Osteocyte (in vitro differentiated cells): Measurements from ENCODE around the gene IL25. TPM values are rescaled to one million over a fixed set of nuclear protein-coding genes. Genes with fewer than 3 reads are reported as not detected.
"Not testable (repeated sequence)": the region's sequence is repeated elsewhere in the genome, so short reads cannot be mapped to it uniquely, and the experiment has no call there.

ENCODE experiments used
- DNase-seq: peaks from one replicate; pipeline ENCODE4 v3.0.0; 2021; ENCODE audit warnings: mixed read lengths; ENCODE audit not compliant: unreplicated experiment; ENCODE audit errors: extremely low spot score
- H3K27ac Mint-ChIP-seq: one replicate; pipeline ENCODE4 v1.8.0; 2021; ENCODE audit warnings: mild to moderate bottlenecking, mixed read lengths; ENCODE audit not compliant: unreplicated experiment
- H3K27me3 Mint-ChIP-seq: one replicate; pipeline ENCODE4 v1.8.0; 2021; ENCODE audit warnings: mixed read lengths; ENCODE audit not compliant: unreplicated experiment
- H3K36me3 Mint-ChIP-seq: one replicate; pipeline ENCODE4 v1.8.0; 2021; ENCODE audit warnings: mixed read lengths; ENCODE audit not compliant: unreplicated experiment
- H3K4me1 Mint-ChIP-seq: one replicate; pipeline ENCODE4 v1.8.0; 2021; ENCODE audit warnings: mixed read lengths; ENCODE audit not compliant: unreplicated experiment
- H3K4me3 Mint-ChIP-seq: one replicate; pipeline ENCODE4 v1.8.0; 2021; ENCODE audit warnings: mild to moderate bottlenecking, moderate library complexity, mixed read lengths; ENCODE audit not compliant: unreplicated experiment
- H3K9me3 Mint-ChIP-seq: one replicate; pipeline ENCODE4 v1.8.0; 2021; ENCODE audit warnings: mixed read lengths; ENCODE audit not compliant: unreplicated experiment
- total RNA-seq: library from RNA; stranded (reverse); gene quantifications from 2 replicates; pipeline ENCODE4 v1.2.1, GENCODE V29; 2021
- TF ChIP-seq, protein P1 (sequence below): fragments of 200-600 bp; sonication (generic); IDR thresholded peaks from 2 replicates; pipeline ENCODE4 v1.5.0; 2021; ENCODE audit warnings: antibody characterized with exemption, mild to moderate bottlenecking, moderate library complexity

Gene IL25
- total RNA-seq, 1 donor from 2014 or later, result not detected

DNA sequence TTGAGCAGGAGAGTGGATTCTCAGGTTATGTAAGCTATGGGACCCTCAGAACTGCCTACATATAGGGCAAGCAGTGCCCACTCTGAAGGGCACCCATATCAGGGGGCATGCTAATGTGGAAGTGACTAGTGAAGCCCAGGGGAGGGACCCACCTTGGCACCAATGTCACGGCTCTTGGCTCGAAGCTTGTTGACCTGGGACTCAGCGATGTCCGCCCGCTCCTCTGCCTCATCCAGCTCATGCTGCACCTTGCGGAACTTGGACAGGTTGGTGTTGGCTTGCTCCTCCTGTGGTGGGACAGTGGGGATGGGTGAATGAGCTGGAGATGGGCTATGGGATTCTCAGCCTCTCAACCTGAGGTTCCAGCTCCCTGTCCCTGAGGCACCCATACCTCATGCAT lies 9.7 kb downstream of the IL25 start:
- H3K27me3 Mint-ChIP-seq, result peaks cover 34% of the 10 kb centered on the region
- H3K4me1 Mint-ChIP-seq, result no peaks in the 10 kb centered on the region
- H3K9me3 Mint-ChIP-seq, result no peaks in the 10 kb centered on the region
- TF ChIP-seq, protein P1, sequence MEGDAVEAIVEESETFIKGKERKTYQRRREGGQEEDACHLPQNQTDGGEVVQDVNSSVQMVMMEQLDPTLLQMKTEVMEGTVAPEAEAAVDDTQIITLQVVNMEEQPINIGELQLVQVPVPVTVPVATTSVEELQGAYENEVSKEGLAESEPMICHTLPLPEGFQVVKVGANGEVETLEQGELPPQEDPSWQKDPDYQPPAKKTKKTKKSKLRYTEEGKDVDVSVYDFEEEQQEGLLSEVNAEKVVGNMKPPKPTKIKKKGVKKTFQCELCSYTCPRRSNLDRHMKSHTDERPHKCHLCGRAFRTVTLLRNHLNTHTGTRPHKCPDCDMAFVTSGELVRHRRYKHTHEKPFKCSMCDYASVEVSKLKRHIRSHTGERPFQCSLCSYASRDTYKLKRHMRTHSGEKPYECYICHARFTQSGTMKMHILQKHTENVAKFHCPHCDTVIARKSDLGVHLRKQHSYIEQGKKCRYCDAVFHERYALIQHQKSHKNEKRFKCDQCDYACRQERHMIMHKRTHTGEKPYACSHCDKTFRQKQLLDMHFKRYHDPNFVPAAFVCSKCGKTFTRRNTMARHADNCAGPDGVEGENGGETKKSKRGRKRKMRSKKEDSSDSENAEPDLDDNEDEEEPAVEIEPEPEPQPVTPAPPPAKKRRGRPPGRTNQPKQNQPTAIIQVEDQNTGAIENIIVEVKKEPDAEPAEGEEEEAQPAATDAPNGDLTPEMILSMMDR, result no peak
- H3K36me3 Mint-ChIP-seq, result no peaks in the 10 kb centered on the region
- no peak overlapping the region for H3K27ac Mint-ChIP-seq
- no peak for DNase-seq
- no peak overlapping the region for H3K4me3 Mint-ChIP-seq

DNA sequence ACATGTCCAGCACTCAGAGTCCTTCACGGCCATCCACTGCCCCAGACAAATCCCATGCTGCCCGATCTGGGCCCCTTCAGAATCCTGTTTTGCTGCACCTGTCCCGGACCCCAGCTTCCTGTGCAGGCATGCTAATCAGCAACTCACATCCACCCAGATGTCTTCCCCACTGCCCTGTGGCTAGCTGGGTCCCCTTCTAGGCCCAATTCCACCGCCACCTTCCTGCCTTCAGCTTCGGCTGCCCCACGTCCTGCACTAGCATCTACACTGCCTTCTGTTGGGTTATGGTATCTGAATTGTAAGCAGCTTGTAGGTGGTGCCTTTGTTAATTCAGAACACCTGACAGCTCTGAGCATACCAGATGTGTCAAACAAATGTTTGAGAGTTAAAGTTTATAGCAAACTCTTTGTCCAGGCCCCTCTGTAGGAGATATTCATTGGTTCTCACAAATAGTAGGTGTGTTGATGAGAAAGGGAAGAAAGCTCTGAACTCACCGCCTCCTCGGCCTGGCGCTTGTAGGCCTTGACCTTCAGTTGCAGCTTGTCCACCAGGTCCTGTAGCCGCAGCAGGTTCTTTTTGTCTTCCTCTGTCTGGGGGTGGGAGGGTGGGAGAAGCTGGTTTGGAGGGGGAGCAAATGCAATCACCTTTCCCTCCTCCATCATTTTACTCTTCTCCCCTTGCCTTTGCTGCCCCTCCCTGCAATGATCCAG lies 10.3 kb downstream of the IL25 start:
- DNase-seq, result no peak
- TF ChIP-seq, protein P1, result no peak
- no peaks in the 10 kb centered on the region for H3K4me1 Mint-ChIP-seq
- no peaks in the 10 kb centered on the region for H3K9me3 Mint-ChIP-seq
- H3K27ac Mint-ChIP-seq, result no peak overlapping the region
- H3K27me3 Mint-ChIP-seq, result peaks cover 34% of the 10 kb centered on the region
- no peak overlapping the region for H3K4me3 Mint-ChIP-seq
- no peaks in the 10 kb centered on the region for H3K36me3 Mint-ChIP-seq

DNA sequence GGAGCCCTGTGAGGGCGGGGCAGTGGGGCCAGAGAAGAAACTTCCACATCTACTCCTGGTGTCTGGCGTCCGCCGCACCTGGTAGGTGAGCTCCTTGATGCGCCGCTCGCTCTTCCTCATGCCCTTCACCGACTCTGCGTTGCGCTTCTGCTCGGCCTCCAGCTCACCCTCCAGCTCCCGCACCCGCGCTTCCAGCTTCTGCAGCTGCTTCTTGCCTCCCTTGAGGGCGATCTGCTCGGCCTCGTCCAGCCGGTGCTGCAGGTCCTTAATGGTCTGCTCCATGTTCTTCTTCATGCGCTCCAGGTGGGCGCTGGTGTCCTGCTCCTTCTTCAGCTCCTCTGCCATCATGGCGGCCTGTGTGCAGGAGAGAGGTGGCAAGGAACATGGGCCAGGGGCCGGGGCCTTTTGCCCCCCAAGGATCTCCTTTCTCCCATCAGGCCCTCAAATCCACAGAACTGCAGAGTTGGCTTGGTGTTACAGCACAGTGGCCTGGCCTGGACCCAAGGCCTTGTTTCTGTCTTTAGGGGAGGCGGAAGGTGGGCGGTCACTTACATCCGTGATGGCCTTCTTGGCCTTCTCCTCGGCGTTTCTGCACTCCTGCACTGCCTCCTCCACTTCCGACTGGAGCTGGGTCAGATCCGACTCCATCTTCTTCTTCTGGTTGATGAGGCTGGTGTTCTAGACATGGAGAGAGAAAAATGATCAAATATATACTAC lies 11.9 kb downstream of the IL25 start:
- Mint-ChIP-seq H3K4me3 (no peak overlapping the region), H3K27ac (no peak overlapping the region), H3K36me3 (no peaks in the 10 kb centered on the region), H3K9me3 (no peaks in the 10 kb centered on the region), H3K4me1 (no peaks in the 10 kb centered on the region), H3K27me3 (peaks cover 32% of the 10 kb centered on the region)
- TF ChIP-seq, protein P1, result no peak
- DNase-seq, result no peak

DNA sequence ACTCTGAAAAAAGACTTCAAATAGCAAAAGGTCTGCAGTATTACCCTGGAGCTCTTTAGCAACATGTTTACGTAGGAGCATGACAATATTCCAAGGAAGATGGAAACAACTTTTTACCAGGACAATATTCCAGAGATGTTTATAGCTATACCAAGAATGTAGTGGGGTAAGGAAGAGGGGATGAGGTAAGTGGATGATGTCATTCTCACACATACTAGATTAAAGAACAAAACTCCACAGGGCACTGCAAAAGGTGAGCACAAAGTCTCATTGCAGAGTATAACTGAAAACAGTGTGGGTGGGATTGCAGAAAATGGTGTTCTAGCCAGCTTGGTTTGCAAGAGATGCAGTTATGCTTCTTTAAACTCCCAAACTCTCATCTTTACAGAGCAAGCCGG lies 12.6 kb downstream of the IL25 start:
- Mint-ChIP-seq H3K4me3 (no peak overlapping the region), H3K4me1 (no peaks in the 10 kb centered on the region), H3K36me3 (no peaks in the 10 kb centered on the region), H3K27me3 (peaks cover 34% of the 10 kb centered on the region), H3K27ac (no peak overlapping the region), H3K9me3 (no peaks in the 10 kb centered on the region)
- TF ChIP-seq, protein P1, result no peak
- no peak for DNase-seq

DNA sequence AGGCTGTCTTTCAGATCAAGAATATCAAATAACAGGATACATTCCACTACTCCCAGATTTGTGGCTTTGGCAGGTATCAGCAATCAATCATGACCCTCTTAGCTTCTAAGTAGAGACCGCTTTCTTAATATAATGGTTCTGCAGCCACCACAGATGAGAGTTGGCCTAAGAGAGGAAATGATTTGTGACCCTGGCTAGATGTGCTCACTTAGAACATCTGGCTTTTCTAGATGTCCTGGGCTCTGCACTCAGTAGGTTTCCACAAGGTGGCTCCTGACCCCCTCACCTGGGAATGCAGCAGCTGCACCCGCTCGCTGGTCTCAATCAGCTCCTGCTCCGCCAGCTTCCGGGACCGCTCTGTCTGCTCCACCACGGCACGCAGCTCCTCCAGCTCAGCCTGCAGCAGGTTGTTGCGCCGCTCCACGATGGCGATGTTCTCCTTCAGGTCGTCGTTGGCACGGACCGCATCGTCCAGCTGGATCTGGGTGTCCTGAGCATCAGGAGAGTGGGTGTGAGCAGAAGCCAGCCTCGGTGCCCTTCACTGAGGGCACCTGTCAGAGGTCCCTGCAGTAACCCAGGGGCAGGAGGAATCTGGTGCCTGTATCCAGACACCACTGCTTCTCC lies 13.1 kb downstream of the IL25 start:
- Mint-ChIP-seq H3K27me3 (peaks cover 33% of the 10 kb centered on the region), H3K4me3 (no peak overlapping the region), H3K36me3 (no peaks in the 10 kb centered on the region), H3K4me1 (no peaks in the 10 kb centered on the region), H3K9me3 (no peaks in the 10 kb centered on the region), H3K27ac (no peak overlapping the region)
- no peak for DNase-seq
- TF ChIP-seq, protein P1, result no peak

DNA sequence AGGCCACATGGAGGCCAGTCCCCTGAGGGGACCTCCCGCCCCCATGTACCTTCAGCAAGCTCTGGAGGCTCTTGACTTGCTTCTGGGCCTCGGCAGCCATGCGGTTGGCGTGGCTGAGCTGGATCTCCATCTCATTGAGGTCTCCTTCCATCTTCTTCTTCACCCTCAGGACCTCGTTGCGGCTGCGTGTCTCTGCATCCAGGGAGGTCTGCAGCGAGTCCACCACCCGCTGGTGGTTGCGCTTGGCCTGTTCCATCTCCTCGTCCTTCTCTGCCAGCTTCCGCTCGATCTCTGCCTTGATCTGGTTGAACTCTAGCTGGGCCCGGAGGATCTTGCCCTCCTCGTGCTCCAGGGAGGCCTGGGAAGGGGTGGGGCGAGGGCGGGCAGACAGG lies 13.7 kb downstream of the IL25 start:
- H3K9me3 Mint-ChIP-seq, H3K27ac Mint-ChIP-seq, H3K4me1 Mint-ChIP-seq, DNase-seq, H3K36me3 Mint-ChIP-seq, H3K4me3 Mint-ChIP-seq: not testable (repeated sequence)
- H3K27me3 Mint-ChIP-seq, result peaks cover 32% of the 10 kb centered on the region
